ENCODE data around the gene TPST1.

Gene TPST1

GRCh38 chr7:66206934-66207240 is 1.8 kb downstream of the TPST1 start:
- Histone ChIP-seq H3K36me3 (ENCODE audit: control insufficient read depth, insufficient read depth, low read length) (no peaks in the 10 kb centered on the region), H3K4me2 (ENCODE audit: low read length) (peak overlapping the region; percentile 93), H2AFZ (no peak overlapping the region), H3K9me3 (ENCODE audit: control insufficient read depth, low read length) (no peaks in the 10 kb centered on the region), H3K4me3 (ENCODE audit: low read depth, low read length) (no peak overlapping the region), H3K4me1 (no peaks in the 10 kb centered on the region), H3K9ac (no peak overlapping the region), H3K27ac (no peak overlapping the region), H3K79me2 (no peaks in the 10 kb centered on the region), H3K27me3 (ENCODE audit: control insufficient read depth, insufficient read depth, low read length) (no peaks in the 10 kb centered on the region)
- TF ChIP-seq CTCF (IDR thresholded peaks at IDR 0.05): no peak

- H3K4me3 ChIP-seq (ENCODE audit: low read depth, low read length): no peak overlapping the region
- no peaks in the 10 kb centered on the region for H3K27me3 ChIP-seq (ENCODE audit: control insufficient read depth, insufficient read depth, low read length)
- no peak overlapping the region for H3K4me2 ChIP-seq (ENCODE audit: low read length)
- no peaks in the 10 kb centered on the region for H3K36me3 ChIP-seq (ENCODE audit: control insufficient read depth, insufficient read depth, low read length)
- H3K4me1 ChIP-seq: no peaks in the 10 kb centered on the region
- no peaks in the 10 kb centered on the region for H3K9me3 ChIP-seq (ENCODE audit: control insufficient read depth, low read length)
- H2AFZ ChIP-seq: no peak overlapping the region
- no peak for TF ChIP-seq CTCF (IDR thresholded peaks at IDR 0.05)
- no peaks in the 10 kb centered on the region for H3K79me2 ChIP-seq
- H3K9ac ChIP-seq: no peak overlapping the region
- H3K27ac ChIP-seq: no peak overlapping the region
Measured at GRCh38 chr7:66207540-66207939, 2.4 kb downstream of the TPST1 start.

GRCh38 chr7:66211429-66211828 is 6.3 kb downstream of the TPST1 start:
- H3K9ac ChIP-seq: no peak overlapping the region
- no peak overlapping the region for H3K27ac ChIP-seq
- H3K4me1 ChIP-seq: no peaks in the 10 kb centered on the region
- H3K27me3 ChIP-seq (ENCODE audit: control insufficient read depth, insufficient read depth, low read length): no peaks in the 10 kb centered on the region
- no peaks in the 10 kb centered on the region for H3K9me3 ChIP-seq (ENCODE audit: control insufficient read depth, low read length)
- H2AFZ ChIP-seq: no peak overlapping the region
- no peaks in the 10 kb centered on the region for H3K36me3 ChIP-seq (ENCODE audit: control insufficient read depth, insufficient read depth, low read length)
- no peak overlapping the region for H3K4me3 ChIP-seq (ENCODE audit: low read depth, low read length)
- TF ChIP-seq CTCF (IDR thresholded peaks at IDR 0.05): no peak
- H3K4me2 ChIP-seq (ENCODE audit: low read length): no peak overlapping the region
- H3K79me2 ChIP-seq: peaks cover under 1% of the 10 kb centered on the region

- no peaks in the 10 kb centered on the region for H3K9me3 ChIP-seq (ENCODE audit: control insufficient read depth, low read length)
- H3K9ac ChIP-seq: no peak overlapping the region
- TF ChIP-seq CTCF (IDR thresholded peaks at IDR 0.05): no peak
- no peaks in the 10 kb centered on the region for H3K4me1 ChIP-seq
- peaks cover 13% of the 10 kb centered on the region for H3K79me2 ChIP-seq
- H3K27me3 ChIP-seq (ENCODE audit: control insufficient read depth, insufficient read depth, low read length): no peaks in the 10 kb centered on the region
- no peaks in the 10 kb centered on the region for H3K36me3 ChIP-seq (ENCODE audit: control insufficient read depth, insufficient read depth, low read length)
- H3K27ac ChIP-seq: no peak overlapping the region
- H3K4me3 ChIP-seq (ENCODE audit: low read depth, low read length): no peak overlapping the region
- no peak overlapping the region for H3K4me2 ChIP-seq (ENCODE audit: low read length)
- H2AFZ ChIP-seq: no peak overlapping the region
Measured at GRCh38 chr7:66213637-66214036, 8.5 kb downstream of the TPST1 start.

- Histone ChIP-seq H3K4me2 (ENCODE audit: low read length) (no peak overlapping the region), H3K79me2 (peaks cover 15% of the 10 kb centered on the region), H3K4me1 (no peaks in the 10 kb centered on the region), H3K36me3 (ENCODE audit: control insufficient read depth, insufficient read depth, low read length) (no peaks in the 10 kb centered on the region), H2AFZ (no peak overlapping the region), H3K9ac (no peak overlapping the region), H3K27me3 (ENCODE audit: control insufficient read depth, insufficient read depth, low read length) (no peaks in the 10 kb centered on the region), H3K9me3 (ENCODE audit: control insufficient read depth, low read length) (no peaks in the 10 kb centered on the region), H3K27ac (no peak overlapping the region), H3K4me3 (ENCODE audit: low read depth, low read length) (no peak overlapping the region)
- TF ChIP-seq CTCF (IDR thresholded peaks at IDR 0.05): no peak
Measured at GRCh38 chr7:66216687-66217086, 11.6 kb downstream of the TPST1 start.

Data from parathyroid adenoma (tissue), 2 donors.